IMR-90 (cell line): Measurements from ENCODE around the gene IFNG.

Experiments used
- CEBPB ChIP-seq: IDR thresholded peaks from 2 replicates; pipeline ENCODE4 v1.6.1; 2012; ENCODE audit warnings: low read depth, low read length, improper control_type of control experiment
- CHD1 ChIP-seq: IDR thresholded peaks from 2 replicates; pipeline ENCODE4 v1.6.1; 2012; ENCODE audit warnings: low read depth, low read length, improper control_type of control experiment
- CTCF ChIP-seq: conservative IDR thresholded peaks from 2 replicates; pipeline ENCODE4 v1.5.1; 2012; ENCODE audit warnings: mild to moderate bottlenecking, low read depth, low read length, improper control_type of control experiment
- MAFK ChIP-seq: IDR thresholded peaks from 2 replicates; pipeline ENCODE4 v1.6.1; 2012; ENCODE audit warnings: low read depth, low read length, improper control_type of control experiment
- MAZ ChIP-seq: IDR thresholded peaks from 2 replicates; pipeline ENCODE4 v1.6.1; 2012; ENCODE audit warnings: low read depth, mild to moderate bottlenecking, low read length, improper control_type of control experiment, moderate library complexity, borderline replicate concordance
- POLR2A ChIP-seq: IDR thresholded peaks from 2 replicates; pipeline ENCODE4 v1.6.1; 2012; ENCODE audit warnings: mild to moderate bottlenecking, low read depth, low read length
- RFX5 ChIP-seq: IDR thresholded peaks from 2 replicates; pipeline ENCODE4 v1.8.0; 2012; ENCODE audit warnings: low read depth, mild to moderate bottlenecking, low read length, moderate library complexity
- SMC3 ChIP-seq: fragments of 150-350 bp; IDR thresholded peaks from 2 replicates; pipeline ENCODE4 v1.6.1; 2016; ENCODE audit warnings: low read depth, mild to moderate bottlenecking, antibody characterized with exemption, low read length, moderate library complexity
- USF2 ChIP-seq: fragments of 150-350 bp; IDR thresholded peaks from 2 replicates; pipeline ENCODE4 v1.6.1; 2017; ENCODE audit warnings: mild to moderate bottlenecking, antibody characterized with exemption, low read length, low read depth

- TF ChIP-seq CTCF (no peak), RFX5 (no peak), POLR2A (no peak), MAFK (no peak), CEBPB (no peak), CHD1 (no peak), MAZ (no peak), USF2 (no peak), SMC3 (no peak)
Observed at GRCh38 chr12:68139941-68140340, 19.6 kb downstream of the IFNG start.
